CD4-positive, alpha-beta T cell treated with Interleukin-4 for 1 hour (primary cell): ENCODE results near the gene NOTCH1.

ENCODE experiments used
- DNase-seq, 2 donors: peaks; one replicate each; pipeline ENCODE4 v3.0.0-alpha.2; 2020 to 2022

The NOTCH1 gene

DNA sequence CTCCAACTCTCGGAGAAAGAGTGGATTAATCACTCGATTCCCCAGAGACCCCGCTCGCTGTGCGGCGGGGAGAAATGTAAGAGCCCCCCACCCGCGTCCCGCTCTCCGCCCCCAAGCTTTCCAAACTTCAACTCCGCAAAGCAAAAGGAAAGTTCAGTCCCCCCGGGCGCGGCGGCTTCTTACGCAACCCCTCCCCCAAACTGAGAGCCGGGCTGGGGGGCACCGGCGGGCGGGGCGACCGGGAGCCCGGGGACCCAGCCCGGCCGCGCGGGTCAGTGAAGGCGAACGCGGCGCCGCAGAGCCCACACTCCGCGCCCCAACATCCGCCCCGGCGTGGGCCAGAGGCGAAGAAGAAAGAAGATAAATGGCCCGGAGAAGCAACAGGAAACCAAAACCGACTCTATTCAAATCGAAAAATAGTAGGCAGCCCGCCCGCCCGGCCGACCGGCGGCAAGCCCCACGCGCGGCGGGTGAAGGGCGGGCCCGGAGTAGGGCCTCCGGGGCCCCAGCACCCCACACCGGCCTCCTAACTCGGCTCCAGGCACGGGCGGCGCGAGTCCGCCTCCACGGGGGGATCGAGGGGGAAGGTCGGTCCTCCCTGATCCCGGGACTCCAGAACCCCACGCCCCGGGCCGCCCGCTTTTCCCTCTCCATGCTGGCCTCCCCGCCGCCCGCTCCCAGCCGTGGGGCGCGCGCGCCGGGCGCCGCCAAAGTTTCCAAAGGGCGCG, 720 bp downstream of the NOTCH1 start:
- peak; percentile 28 to 63 for DNase-seq

GRCh38 chr9:136544548-136544963, 1.3 kb downstream of the NOTCH1 start:
- DNase-seq = peak; percentile 37 to 48

DNA sequence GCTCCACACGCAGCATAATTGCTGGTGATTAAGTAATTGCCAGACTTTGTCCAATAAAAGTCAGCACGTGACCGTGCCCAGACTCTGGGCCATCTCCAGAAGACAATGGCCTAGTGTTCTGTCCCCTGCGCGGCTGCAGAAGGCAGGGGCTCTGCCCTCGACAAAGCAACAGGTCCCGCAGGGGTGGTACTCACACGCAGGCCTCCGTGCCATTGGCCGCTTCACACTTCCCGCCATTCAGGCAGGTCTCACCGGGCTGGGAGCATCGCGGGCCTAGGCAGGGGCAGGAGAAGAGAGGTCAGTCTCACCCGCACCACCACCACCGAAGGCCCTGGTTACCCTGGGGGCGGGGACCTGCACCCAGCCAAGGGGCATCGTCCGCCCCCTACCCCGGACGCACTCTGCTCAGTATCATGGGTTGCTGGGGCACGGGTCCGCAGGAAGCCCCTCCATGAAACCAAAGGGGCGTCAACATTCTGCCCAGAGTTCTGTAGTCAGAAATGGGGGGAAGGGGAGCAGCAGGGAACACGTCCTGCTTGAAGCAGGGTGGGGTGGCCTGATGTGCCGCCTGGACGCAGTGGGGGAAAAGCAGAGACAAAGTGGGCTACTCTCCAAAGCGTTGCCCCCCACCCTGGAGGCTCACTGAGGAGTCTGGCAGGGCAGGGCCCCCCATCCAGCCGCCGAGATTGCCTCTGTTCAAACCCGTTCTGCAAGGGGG, 1.9 kb downstream of the NOTCH1 start:
- no peak for DNase-seq

DNA sequence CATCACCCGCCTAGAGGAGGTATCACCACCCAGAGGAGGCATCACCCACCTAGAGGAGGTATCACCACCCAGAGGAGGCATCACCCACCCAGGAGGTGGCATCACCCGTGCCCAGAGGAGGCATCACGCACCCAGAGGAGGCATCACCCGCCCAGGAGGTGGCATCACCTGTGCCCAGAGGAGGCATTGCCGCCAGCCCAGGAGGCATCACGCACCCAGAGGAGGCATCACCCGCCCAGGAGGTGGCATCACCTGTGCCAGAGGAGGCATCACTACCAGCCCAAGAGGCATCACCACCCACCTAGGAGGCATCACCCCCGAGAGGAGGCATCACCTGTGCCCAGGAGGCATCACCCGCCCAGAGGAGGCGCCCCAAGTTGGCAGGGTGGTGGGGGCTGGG, 2.6 kb downstream of the NOTCH1 start:
- peak in 1 of 2 donors; percentile 24 for DNase-seq

- DNase-seq = no peak
Measured at GRCh38 chr9:136542241-136543040, 3.4 kb downstream of the NOTCH1 start.

DNA sequence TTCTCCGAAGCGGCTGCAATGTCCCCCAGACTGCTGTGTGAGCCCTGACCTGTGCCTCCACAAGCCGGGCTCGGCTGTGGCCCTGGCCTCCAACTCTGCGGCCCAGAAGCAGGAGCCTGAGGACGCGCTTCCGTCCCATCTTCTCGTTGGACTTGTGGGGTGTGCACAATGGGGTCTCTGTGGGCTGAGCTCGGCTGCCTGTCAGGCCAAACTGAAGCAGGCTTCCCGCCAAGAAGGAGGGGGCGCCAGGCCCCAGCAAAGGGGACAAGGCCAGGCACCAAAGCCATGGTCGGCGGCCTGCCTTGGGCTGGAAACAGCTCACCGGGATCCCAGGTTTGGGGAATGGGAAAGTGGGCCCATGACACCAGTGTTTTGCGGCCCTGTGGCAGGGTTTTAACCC, 4.1 kb downstream of the NOTCH1 start:
- DNase-seq = no peak

DNA sequence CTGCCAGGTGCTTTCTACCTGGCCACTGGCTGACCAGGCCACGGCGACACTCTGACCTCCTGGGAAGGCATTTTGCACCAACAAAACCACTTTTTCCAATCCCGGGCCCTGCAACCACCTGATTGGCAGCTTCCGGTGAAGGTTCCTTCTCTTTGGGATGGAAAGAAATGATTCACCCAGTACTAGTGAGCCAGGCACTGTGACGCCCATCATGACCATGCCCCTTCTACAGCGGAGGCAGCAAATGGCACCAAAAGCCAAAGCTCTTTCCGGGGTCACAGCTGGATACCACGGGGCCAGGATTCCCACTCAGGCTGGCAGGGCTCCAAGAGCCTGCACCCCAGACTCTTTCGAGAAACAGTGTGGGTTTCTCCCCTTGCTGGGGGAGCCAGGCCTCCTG, 4.7 kb downstream of the NOTCH1 start:
- DNase-seq = no peak

GRCh38 chr9:136539427-136540421, 6.1 kb downstream of the NOTCH1 start:
- peak; percentile 90 to 91 for DNase-seq

GRCh38 chr9:136538599-136539426, 7.0 kb downstream of the NOTCH1 start:
- DNase-seq = peak; percentile 56 to 70

- no peak for DNase-seq
Measured at GRCh38 chr9:136537896-136538598, 7.8 kb downstream of the NOTCH1 start.

DNA sequence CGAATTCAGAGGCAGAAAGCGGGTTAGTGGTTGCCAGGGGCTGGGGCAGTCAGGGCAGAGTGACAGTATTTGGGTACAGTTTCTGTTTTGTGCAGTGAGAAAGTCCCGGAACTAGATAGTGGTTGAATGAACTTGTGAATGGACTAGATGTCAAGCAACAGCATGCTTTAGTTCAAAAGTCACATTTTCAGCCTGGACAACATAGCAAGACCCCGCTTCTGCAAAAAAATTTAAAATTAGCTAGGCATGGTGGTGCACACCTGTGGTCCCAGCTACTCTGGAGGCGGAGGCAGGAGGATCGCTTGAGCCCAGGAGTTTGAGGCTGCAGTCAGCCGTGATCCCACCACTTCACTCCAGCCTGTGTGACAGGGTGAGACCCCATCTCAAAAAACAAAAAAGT, 8.4 kb downstream of the NOTCH1 start:
- DNase-seq = no peak

- no peak for DNase-seq
Measured at GRCh38 chr9:136536721-136537241, 9.1 kb downstream of the NOTCH1 start.

DNA sequence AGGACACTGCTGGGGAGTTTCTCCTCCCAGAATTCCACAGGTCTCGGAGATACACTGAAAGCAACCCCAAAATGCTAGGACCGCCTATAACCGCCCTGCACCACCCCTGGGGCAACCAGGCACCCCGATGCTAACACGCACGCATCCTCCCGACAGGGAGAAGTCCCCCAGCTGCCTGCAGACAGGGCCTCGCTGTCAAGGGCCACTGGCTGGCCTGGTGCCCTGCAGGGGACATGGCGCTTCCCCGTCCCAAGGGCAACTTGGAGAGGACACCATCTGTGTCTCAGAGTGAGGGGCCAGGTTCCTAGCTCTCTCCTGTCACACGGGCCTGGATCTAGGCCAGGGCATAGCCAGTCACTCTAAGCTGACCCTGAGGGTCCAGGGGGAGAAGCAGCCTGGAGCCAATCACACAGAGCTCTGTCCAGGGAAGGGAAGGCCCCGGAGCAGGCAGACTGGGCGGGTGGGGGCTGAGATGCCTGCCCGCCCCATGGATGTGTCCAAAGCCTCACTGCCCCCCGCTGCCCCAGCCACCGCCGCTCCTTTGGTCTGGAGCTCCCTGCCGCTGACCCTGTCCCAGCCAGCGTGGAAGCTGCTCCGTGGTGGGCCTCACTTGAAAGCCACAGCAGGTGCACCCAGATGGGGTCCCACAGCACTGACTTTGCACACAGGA, 9.7 kb downstream of the NOTCH1 start:
- no peak for DNase-seq

DNA sequence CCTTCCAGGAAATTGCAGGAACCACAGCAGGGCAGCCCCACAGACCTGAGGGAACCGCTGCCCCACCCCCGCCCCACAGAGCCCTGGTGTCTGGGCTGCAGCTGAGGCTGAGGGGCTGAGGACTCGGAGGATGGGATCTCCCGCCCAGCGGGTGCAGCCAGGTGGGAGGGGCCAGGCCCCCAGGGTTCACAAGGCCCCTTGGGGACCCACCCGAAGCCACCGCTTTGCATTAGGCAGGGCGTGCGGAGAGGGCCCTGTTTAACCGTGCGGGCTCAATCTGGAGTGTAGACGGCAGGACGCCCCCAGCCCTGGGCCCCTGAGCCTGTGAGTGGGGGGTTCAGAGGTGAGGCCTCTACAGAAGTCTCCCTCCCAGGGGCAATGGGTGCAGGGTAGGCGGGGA, 10.8 kb downstream of the NOTCH1 start:
- peak in 1 of 2 donors; percentile 27 for DNase-seq

DNA sequence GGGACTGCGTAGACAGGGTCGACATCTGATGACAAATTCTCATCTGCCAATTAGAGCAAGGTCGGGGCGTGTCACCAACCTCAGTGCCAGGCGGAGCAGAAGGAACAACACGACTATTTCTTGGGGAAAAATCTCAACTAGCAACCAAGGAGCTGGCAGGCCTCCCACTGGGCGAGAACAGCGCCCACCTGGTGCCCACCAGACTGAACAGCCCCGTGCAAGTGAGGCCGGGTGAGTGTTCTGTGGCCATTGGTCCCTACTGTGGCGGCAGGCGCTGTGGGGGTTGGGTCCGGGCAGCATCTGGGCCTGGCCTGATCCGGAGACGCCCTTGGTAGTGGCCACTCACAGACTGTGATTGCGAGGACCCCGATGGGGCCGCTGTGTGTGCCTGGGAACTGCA, 11.5 kb downstream of the NOTCH1 start:
- DNase-seq = no peak

- DNase-seq = peak; percentile 68 to 82
Measured at GRCh38 chr9:136533775-136534157, 12.1 kb downstream of the NOTCH1 start.

- peak; percentile 41 to 67 for DNase-seq
Measured at GRCh38 chr9:136532799-136533774, 12.8 kb downstream of the NOTCH1 start.
